Adrenal gland (tissue), 5 donors: ENCODE measurements around the gene SYPL2.

Source experiments
- CTCF ChIP-seq, 6 experiments: fragments of 450-650 bp in 4 of 6; fragments of 200-600 bp in 2 of 6; sonication (generic) in 1 of 6; IDR thresholded peaks; 1 replicate in 5 of 6; 2 replicates in 1 of 6; pipeline versions ENCODE4 v1.5.1 to v1.8.0; 2016 to 2021; ENCODE audit warnings: antibody characterized with exemption in 6 of 6, mild to moderate bottlenecking in 2 of 6, moderate library complexity in 1 of 6
- POLR2A ChIP-seq, 2 donors: fragments of 450-650 bp; IDR thresholded peaks; one replicate each; pipeline ENCODE4 v1.6.1; 2017; ENCODE audit warnings: antibody characterized with exemption in 2 of 2, mild to moderate bottlenecking in 2 of 2, moderate library complexity in 1 of 2
- donor health status: DM: no; HTN: no; CAD: no.

GRCh38 chr1:109508001-109508872 lies 41.9 kb downstream of the SYPL2 start:
- TF ChIP-seq CTCF (IDR thresholded peaks at IDR 0.05) (no peak), POLR2A (IDR thresholded peaks at IDR 0.05) (no peak)
